Activated CD4-positive, CD25-positive, alpha-beta regulatory T cell treated with anti-CD3 and anti-CD28 coated beads, Interleukin-2, amount 50 U/mL, for 16 hours (primary cell): ENCODE measurements around the gene CRYGN.

Experiments
- DNase-seq: peaks from one replicate; pipeline ENCODE4 v3.0.0-alpha.2; 2020; ENCODE audit warnings: low read depth, low spot score

CRYGN gene, protein sequence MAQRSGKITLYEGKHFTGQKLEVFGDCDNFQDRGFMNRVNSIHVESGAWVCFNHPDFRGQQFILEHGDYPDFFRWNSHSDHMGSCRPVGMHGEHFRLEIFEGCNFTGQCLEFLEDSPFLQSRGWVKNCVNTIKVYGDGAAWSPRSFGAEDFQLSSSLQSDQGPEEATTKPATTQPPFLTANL

DNA sequence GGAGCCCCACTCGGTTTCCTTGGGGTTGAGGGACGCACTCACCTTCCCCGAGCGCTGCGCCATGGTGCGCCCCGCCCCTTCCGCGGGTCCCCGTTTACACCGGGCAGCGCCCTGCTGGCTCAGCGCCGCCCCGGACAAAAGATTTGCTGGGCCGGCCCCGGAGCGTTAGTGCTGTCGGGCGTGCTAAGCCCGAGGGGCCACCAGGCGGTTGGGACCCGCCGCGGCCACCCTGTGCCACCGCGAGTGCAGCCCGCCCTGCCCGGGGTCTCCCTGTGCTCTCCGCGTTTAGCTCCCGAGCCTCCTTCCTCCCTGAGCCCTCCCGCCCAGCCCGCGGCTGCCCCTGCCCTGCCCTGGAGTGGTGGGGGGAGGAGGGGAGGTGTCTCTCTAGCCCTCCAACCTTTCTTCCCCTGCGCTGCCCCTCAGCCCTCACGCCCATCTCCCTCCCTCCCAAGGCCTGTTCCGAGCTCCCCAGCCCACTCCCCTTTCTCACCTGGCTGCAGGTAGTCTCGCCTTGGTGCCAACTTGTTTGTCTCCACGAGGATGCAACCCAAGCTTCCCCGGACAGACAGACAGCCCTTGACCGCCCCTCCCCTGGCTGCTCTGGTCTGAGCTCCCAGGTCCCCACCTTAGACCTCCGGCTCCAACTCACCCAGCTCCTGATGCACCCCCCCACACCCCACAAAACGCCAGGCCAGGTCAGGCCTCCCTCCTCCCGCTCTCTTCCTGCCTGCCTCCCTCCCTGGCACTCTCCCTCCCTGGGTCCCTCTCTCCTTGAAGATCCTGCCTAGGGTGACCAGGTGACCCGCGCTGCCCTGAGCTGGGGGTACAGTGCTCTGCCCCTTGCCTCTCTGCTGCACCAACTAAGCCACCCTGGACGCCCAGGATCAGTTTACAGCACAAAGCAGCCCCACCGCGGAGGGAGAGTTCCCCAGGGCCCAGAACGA is at the start of gene CRYGN:
Gene CRYGN (minus strand): TSS at position 287 of the 944 bp plus-strand sequence. CDS start 224 bp downstream, at position 63.
- no peak for DNase-seq

DNA sequence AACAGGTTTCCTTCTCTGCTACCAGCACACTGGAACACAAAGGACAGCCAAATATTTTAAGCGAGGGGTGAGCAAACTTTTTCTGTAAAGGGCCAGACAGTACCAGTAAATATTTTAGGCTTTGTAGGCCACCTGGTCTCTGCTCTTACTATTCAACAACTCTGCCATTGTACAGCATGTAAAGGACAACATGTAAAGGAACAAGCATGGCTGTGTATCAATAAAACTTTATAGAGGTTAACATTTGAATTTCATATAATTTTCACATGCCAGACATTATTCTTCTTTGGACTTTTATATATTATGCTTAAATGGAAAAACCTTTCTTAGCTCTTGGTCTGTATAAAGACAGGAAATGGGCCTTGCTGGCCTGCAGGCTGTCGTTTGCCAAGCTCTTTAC is 49.6 kb upstream of the CRYGN start:
- DNase-seq, result no peak

DNA sequence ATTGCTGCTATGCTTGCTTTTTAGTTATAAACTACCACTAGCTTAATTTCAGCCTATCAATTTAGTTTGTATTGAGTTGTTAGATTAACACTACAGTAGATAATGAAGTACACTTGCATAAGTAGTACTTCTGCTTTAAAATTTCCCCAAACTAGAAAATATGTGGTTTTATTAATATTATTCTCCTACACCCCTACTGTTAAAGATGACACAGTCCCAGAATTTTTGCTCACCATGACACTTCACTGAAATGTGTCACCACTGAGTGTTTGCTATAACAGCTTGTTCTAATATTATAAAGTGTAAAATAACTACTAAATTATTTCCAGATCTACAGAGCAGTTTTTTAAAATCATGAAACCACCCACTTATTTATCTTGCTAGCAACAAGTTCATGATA is 48.2 kb upstream of the CRYGN start:
- no peak for DNase-seq

DNA sequence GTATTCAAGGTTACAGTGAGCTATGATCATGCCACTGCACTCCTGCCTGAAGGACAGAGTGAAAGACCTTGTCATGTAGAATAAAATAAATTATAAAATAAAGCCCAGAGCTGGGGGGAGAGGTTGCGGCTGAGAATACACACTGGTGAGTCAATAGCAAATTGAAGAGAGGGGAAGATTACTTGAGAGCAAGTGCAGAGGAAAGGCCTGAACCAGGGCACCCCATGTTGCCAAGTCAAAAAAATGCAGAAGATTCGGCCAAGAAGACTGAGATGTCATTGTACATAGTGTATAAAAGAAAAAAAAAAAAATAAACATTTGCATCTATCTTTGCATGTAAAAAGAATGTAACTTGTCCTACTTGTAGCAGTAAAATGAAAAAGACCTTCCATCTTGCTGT is 47.3 kb upstream of the CRYGN start:
- DNase-seq, result no peak

DNA sequence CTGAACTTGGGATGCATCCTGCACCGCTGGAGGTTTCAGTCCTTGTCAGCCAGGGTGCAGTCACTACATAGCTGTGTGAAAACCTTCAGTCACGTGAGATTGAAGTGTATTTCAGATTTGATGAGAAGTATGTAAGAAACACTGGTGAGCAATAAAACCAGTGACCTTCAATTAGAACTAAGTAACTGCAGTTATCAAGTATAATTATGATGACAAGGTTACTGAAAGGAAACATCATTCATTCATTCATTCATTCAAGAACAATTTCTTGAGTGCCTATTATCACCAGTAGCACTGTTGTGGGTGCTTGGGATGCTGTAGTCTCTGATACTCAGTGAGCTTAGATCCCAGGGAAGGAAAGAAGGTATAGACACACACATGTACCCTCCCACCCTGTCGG is 46.1 kb upstream of the CRYGN start:
- DNase-seq, result no peak

DNA sequence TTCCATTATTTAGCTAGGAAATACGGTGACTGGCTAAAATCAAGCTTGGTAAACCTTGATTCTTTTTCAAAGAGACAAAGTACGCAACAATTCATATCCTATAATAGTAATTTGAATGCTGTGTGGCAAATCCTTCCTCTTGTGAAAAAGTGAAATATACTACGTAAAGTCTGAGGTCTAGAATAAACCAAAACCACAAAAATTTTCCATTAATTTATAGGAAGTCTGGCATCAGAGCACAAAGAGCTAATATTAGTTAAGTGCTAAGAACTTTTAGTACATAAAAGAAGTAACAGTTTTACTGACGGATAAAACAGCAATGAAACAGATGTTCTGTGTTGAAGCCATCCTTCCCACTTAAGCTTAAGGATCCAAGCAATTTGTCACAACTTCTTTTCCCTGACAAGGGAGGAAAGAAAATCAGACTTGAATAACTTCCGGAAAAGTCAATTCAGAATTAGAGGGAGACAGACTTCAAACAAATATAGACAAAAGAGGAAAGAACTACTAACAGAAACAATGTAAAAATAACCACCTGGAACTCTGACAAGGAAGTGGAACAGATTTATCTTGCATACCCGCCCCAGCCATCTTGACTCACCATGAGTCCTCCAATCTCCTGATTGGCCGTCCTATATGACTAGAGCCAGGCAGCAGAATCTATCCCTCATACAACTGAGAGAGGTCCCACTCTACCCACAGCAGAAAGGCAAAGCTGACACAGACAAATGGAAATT is 45.2 kb upstream of the CRYGN start:
- DNase-seq, result no peak

DNA sequence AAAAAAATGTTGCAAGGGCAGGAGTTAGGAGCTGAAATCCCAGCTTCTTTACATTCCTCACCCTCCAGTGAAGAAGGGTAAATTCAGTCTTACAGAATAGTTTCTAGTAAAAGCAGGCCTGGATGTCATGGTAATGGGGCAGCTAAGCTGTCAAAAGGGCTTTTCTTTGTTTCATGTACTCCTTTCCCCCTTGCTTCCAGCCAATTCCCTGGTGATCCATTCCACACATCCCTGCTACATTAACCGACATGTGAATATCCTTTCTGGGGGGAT is 43.7 kb upstream of the CRYGN start:
- DNase-seq, result no peak

DNA sequence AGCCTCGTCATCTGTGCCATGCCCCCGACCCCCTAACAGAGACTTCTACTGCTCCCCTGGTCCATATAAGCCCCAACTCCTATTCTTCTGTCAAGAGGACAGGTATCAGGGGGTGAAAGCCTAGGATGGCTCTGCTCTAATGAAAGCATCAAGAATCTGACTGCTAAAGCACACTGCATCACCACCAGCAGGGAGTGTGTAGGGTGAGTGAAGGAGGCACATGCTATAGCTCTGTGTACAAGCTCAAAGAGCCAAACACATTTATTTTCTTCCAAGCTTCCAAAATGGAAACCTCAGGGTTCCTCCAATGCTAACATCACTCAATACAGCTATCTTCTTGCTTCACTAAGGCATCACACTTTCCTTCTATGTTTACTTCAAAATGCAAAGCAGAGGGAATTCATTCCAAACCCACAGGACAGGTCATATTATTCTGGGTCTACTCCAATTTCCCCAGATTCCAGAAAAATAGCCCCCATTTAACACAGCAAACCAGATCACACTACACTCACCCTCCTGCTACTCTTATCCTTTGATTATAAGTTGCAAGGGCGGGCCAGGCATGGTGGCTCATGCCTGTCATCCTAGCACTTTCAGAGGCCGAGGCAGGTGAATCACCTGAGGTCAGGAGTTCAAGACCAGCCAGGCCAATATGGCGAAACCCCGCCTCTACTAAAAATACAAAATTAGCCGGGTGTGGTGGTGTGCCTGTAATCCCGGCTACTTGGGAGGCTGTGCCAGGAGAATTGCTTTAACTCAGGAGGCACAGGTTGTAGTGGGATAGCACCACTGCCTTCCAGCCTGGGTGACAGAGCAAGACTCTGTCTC is 43.2 kb upstream of the CRYGN start:
- no peak for DNase-seq

DNA sequence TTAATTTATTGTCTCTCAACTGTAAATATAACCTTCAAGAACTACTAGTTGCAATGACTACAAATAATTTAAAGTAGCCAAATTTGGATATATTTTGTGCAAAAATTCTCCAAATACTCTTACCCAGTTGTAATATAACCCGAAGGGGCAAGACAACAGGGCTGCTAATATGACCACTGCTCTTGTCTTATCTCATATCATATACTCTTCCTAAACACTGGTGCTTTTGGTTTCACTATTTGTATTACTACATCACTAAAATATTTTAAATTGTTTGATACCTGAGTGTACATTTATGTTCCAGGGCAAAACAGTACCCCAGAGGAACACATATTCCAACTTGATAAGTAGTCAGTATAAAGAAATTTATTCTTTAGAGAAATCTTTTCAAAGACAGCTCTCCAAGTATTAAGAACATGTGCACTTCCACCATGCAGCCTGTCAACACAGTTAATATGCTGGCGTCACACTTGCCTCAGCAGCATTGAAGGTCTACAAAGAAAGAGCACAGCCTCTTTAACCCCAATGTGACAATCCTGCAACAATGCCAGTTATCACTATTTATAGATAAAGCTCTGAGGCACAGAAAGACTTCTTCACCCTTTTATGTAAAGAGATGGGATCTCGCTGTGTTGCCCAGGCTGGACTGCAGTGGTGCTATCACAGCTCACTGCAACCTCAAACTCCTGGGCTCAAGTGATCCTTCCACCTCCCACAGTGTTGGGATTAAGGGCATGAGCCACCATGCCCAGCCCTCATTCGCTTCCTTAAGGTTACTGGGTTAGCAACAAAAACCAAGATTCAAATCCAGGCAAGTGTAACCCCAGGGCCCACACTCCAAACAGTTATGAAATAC is 41.9 kb upstream of the CRYGN start:
- DNase-seq, result no peak

DNA sequence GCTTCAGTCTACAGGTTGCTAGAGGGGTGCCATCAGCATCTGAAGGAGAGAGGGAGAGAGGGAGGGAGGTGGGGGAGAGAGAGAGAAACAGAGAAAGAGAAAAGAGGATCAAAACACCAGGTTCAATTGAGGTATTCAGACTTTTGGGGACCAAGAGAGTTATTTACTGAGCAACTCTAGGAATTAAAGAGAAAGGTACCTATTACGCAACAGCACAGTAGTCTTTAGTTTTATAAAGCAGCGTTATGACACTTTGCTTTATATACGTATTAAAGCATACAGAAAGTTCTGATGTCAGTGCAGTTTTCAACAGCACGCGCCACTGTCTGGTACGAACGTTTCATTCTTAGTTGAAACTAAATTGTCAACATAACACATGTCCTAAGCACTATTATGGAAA is 37.9 kb upstream of the CRYGN start:
- no peak for DNase-seq

DNA sequence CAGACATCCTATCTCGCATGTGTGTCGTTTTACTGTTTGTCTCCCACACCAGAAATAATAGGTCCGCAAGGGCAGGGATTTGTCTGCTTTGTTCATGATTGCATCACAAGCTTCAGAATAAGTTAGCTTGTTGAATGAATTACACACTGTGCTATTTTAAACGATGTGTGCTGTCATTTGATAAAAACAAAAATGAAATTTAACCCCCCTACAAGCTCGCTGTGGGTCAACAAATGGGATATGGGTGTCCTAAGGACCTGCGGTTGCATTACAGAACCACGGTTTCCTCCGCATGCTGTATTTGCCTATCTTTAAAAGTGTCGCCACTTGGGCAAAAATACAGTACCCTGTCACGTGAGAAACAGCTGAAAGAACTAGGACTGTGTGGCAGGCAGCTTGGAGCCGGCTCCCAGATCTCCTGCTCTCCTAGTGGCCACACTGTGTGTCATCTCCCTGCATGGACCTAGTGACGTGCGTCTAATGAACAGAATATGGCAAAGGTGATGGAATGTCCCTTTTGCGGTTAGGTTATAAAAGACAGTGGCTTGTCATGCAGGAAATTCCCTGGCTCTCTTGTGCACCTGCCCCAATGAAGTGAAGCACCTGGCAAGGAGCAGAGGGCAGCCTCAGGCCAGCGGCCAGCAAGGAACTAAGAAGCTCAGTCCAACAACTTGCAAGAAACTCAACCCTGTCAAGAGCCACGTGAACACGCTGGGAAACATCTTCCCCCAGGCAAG is 32.9 kb upstream of the CRYGN start:
- no peak for DNase-seq

DNA sequence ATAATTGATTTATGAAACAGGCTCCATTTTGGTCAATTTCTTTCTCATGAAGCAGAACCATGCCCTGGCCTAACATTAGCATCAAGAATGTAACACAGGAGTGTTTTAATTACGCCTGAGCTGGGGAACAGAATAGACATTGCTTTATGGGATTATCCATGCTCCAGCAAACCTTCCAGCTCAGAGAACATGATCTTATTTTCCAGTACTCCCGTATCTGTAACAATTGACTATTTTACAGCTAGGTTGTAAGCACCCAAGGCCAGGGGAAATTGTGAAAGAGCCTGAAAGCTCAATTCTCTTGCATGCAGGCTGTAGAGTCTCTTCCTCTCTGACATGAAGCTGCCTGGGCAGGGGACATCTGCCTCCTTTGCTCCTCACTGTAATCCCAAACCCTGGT is 30.8 kb upstream of the CRYGN start:
- no peak for DNase-seq

DNA sequence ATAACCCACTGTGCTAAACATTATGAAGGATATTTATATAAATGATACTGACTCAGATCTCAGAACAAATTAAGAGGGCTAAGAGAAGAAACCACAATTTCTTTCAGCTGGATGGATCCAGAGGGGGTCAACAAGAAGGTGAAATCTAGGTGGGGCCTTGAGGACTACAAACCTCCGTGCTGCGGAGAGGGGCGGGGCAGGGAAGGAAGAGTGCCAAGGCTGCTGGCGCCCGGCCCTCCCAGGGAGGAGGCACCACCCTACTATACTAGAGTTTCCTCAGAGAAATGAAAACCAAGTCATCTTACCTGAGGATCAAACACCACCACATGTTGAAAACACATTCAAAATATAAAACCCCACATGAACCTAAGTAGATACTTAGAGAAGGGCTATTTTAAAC is 29.3 kb upstream of the CRYGN start:
- DNase-seq, result no peak

DNA sequence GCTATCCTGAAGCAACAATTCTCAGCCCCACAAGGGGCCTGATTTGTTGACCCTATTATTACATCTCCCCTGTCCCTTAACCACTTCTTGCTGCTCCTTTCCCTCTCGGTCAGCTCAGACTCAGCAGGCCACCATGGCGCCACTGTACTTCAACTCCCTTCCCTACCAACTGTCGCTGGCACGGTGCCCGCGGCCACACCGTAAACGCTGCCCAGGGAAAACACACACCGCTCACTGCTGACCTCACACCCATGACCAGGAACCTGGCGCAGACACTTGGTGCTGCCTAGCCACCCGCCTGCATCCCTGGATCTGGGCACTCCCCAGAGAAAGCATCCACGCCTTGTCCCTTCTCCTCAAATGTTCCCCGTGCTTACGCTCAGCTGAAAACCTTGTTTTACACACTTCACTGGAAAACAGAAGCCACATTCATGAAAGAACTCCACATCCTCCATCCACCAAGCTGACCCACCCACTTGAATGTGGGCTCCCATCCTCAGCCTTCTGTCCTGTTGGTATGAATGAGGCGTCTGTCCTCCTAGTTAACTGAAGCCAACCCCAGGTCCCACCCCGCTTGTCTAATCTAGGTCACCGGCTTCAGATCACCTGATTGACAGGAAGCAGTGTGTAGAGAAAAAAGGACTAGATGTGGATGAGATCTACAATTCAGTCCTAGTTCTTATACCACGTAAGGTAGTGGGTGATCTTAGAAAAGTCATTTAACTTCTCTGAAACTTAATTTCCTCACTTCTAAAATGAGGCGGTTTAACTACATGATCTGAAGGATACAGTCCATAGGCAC is 28.5 kb upstream of the CRYGN start:
- no peak for DNase-seq

DNA sequence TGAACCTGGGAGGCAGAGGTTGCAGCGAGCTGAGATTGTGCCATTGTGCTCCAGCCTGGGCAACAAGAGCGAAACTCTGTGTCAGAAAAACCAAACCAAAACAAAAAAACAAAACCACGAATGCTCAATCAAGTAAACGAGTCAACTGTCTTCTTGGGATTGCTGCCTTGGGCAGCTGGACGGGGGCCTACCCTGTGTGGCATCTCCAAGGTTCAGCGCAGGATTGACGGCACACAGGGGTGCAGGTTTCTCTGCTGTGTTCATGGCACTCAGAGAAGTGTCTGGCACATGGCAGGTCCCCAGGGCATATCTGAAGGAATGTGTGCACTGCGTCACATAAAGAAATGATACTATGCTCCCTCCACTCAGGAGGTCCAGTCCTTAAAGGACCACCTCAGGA is 25.2 kb upstream of the CRYGN start:
- no peak for DNase-seq

DNA sequence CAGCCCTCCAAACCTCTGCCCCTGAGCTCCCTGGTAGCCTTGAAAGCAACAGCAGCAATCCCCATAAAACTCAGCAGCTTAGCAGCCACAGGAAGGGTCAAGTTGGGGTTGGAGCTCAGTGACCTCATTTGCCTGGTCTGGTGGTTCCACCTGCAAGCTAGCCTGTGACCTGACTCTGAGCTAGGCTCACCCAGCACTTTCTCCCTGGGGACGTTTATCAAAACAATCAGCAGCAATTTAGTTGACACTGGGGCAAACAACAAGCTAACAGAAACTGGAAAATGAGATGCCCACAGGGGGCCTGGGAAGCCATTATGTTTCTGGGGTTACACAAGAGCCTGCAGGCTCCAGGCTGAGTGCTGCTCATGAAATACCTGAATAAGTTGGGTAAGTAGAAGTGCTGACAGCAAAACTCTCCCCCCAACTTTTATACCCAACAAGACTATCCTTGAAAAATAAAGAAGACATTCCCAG is 22.4 kb upstream of the CRYGN start:
- DNase-seq, result no peak

DNA sequence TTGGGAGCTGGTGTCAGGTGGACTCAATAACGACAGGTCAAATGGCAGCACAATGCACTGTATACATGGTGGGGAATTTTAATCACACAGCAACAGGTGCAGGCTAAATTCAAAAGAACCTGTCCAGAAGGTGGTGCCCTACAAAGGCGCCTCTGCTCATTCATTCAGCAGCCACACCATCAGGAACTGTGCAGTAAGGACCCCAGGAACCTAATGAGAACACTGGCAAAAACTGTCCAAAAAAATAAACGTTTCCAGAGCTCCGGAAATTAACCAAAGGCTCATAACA is 21.9 kb upstream of the CRYGN start:
- DNase-seq, result no peak

DNA sequence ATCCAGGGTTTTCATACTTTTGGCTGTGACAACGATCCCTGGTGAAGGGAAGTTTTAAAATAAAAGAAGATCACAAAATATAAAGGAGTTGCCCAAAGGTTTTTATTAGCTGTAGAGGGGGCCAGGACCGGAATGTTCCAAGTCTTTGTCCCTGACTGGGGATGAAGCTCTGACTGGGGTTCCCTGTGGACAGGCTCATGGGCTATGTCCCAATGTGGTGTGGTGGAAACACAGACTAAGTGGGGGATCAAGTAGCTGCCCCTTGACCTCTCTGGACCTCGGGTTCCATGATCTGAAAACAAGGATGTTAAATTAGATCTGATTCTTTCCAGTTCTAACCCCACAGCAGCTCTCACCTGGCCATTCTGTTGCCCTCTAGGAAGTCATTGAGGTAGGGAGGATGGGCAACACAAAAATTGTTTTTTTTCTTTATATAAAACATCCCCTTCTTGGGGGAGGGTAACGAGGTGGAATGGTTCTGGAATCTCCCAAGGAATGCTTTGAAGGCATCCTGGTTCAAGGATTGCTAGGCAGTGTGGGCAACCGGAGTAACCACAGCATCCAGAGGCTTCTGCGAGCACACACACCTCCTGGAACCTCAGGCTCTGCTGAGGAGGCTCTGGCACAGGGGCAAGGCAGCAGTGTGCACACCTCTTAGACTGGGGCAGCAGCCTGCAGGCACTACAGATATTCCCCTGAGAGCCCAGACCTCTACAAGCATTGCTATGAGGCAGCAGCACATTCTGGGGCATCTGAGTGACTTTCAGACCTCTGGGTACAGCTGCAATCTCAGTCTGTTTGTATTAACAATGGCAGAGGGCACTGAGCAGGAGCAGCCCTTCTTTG is 21.4 kb upstream of the CRYGN start:
- no peak for DNase-seq

DNA sequence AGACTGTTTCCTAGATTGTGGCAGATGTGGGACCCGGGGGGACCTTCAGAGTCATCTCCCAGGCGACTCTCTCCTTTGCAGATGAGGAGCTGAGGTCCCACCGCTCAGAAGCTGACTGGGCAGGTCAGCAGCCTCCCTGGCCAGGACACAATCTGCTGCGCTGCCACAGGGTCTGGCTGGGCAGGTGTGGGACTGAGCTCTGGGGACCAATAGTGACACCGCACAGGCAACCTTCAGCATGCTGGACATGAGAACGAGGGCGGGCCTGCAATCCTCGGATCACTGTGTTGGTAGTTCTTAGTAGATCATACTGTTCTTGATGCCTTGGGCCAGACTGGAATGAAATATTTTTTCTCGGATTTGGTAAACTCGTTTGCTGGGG is 20.5 kb upstream of the CRYGN start:
- no peak for DNase-seq
